Muscle of leg (tissue), 11 donors: Measurements from ENCODE around the gene DNAJC12. TPM values are rescaled to one million over a fixed set of nuclear protein-coding genes. Genes with fewer than 3 reads are reported as not detected.
"Not testable (repeated sequence)": the region's sequence is repeated elsewhere in the genome, so short reads cannot be mapped to it uniquely, and the experiment has no call there.

Experiments used
- DNase-seq: peaks from one replicate; pipeline ENCODE4 v3.0.0; 2013
- H3K27ac ChIP-seq: one replicate; pipeline ENCODE4 v1.5.1; 2013; ENCODE audit warnings: mild to moderate bottlenecking, low read length, control low read depth
- H3K27me3 ChIP-seq: one replicate; pipeline ENCODE4 v1.6.1; 2013; ENCODE audit warnings: low read length; ENCODE audit not compliant: control insufficient read depth, insufficient read depth
- H3K36me3 ChIP-seq: one replicate; pipeline ENCODE4 v1.6.1; 2013; ENCODE audit warnings: low read length; ENCODE audit not compliant: control insufficient read depth, insufficient read depth
- H3K4me1 ChIP-seq: one replicate; pipeline ENCODE4 v1.6.1; 2013; ENCODE audit warnings: low read length; ENCODE audit not compliant: control insufficient read depth, insufficient read depth
- H3K4me3 ChIP-seq: one replicate; pipeline ENCODE4 v1.5.1; 2013; ENCODE audit warnings: low read length, control low read depth
- H3K9me3 ChIP-seq: replicated peaks from 2 replicates; pipeline ENCODE4 v1.6.1; 2013; ENCODE audit warnings: low read depth, low read length; ENCODE audit not compliant: control insufficient read depth
- WGBS: methylation state at CpG from one replicate; pipeline ENCODE4 v1.1.5; 2013; ENCODE audit warnings: missing lambda C conversion rate; ENCODE audit not compliant: insufficient coverage; 5-methylcytosine and 5-hydroxymethylcytosine counted together
- polyA plus RNA-seq, 8 donors: library from polyadenylated mRNA; unstranded; fragments of 120-200 nt; gene quantifications; one replicate each; pipeline versions ENCODE4 v1.2.1 to v1.2.3, GENCODE V29; 2013; ENCODE audit warnings: inconsistent platforms in 1 of 8, low replicate concordance in 1 of 8; ENCODE audit not compliant: insufficient read length in 8 of 8, insufficient read depth in 1 of 8
- total RNA-seq: library from RNA; stranded (reverse); fragments of 120-200 nt; gene quantifications from one replicate; pipeline ENCODE4 v1.2.4, GENCODE V29; 2013

DNAJC12 gene
- total and polyA plus RNA-seq, 9 donors: 6.4 to 13.3 (median 8.5) TPM

DNA sequence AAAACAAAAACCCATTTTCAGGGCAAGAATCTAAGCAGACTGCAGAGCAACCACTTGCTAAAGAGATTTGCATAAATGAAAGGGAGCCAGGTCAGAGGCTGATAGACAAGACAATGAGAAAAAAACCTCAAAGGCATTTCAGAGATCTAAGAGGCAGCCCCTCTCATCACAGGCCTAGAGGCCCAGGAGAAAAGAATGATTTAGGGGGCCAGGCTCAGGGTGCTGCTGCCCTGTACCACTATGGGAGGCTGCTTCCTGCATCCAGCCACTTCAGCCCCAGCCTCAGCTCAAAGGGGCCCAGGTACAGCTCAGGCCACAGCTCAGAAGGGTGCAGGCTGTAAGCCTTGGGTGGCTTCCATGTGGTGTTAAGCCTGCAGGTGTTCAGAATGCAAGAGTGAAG lies 3.7 kb upstream of the DNAJC12 start:
- Histone ChIP-seq H3K27ac (no peak overlapping the region), H3K9me3 (peaks cover 6% of the 10 kb centered on the region), H3K36me3 (no peaks in the 10 kb centered on the region), H3K4me3 (no peak overlapping the region), H3K4me1 (no peaks in the 10 kb centered on the region), H3K27me3 (no peaks in the 10 kb centered on the region)
- no peak for DNase-seq

DNA sequence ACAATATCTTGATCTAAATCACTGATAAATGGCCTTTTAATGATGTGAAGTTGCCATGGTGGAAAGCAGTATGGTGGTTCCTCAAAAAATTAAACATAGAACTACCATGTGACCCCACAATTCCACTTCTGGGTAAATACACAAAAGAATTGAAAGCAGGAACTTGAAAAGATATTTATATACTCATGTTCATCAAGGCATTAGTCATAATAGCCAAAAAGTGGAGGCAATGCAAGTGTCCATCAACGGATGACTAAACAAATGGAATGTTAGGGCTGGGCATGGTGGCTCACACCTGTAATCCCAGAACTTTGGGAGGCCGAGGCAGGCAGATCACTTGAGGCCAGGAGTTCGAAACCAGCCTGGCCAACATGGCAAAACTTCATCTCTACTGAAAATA lies 2.0 kb upstream of the DNAJC12 start:
- DNase-seq: no peak
- H3K27ac ChIP-seq: no peak overlapping the region
- WGBS: 63% methylated on average over 2 of the region's 3 CpGs
- no peak overlapping the region for H3K4me3 ChIP-seq
- H3K36me3 ChIP-seq: no peaks in the 10 kb centered on the region
- no peaks in the 10 kb centered on the region for H3K27me3 ChIP-seq
- peaks cover 6% of the 10 kb centered on the region for H3K9me3 ChIP-seq
- no peaks in the 10 kb centered on the region for H3K4me1 ChIP-seq

DNA sequence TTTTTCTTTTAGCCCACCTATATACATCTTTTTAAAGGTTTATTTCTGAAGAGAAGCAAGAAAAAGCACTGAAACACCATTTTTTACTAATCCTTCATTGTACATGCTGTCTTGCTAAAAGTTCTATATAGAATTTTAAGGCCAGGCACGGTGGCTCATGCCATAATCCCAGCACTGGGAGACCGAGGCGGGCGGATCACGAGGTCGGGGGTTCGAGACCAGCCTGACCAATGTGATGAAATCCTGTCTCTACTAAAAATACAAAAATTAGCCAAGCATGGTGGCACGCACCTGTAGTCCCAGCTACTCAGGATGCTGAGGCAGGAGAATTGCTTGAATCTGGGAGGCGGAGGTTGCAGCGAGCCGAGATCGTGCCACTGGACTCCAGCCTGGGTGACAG lies 1.5 kb upstream of the DNAJC12 start:
- not testable (repeated sequence) for H3K4me1 ChIP-seq, H3K27me3 ChIP-seq, H3K4me3 ChIP-seq, H3K9me3 ChIP-seq, H3K36me3 ChIP-seq, H3K27ac ChIP-seq, DNase-seq
- WGBS: no CpG with 5 or more reads among the region's 12 CpGs

DNA sequence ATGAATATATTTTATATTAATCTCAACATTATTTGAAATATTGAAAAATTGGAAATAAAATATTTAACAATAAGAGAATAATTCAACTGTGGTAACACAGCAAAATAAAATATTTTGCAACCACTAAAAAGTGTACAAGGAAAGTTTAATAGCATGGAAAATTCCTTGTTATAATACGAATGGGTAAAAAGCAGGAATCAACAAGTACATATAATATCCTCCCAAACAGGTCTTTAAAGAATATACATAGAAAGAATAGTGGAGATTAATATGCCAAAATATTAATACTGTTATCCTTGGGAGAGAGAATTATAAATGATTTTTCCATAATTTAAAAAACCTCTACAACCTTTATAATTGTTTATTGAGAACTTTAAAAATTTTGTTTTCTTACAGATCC lies 1.0 kb downstream of the DNAJC12 start:
- Histone ChIP-seq H3K27me3 (no peaks in the 10 kb centered on the region), H3K9me3 (peaks cover 5% of the 10 kb centered on the region), H3K36me3 (no peaks in the 10 kb centered on the region), H3K27ac (no peak overlapping the region), H3K4me1 (no peaks in the 10 kb centered on the region), H3K4me3 (no peak overlapping the region)
- no peak for DNase-seq
- no CpG with 5 or more reads among the region's 1 CpG for WGBS

- Histone ChIP-seq H3K36me3 (no peaks in the 10 kb centered on the region), H3K9me3 (peaks cover under 1% of the 10 kb centered on the region), H3K27me3 (no peaks in the 10 kb centered on the region), H3K4me3 (no peak overlapping the region), H3K4me1 (no peaks in the 10 kb centered on the region), H3K27ac (no peak overlapping the region)
- no CpG with 5 or more reads among the region's 2 CpGs for WGBS
- no peak for DNase-seq
Measured at GRCh38 chr10:67836488-67836887, 1.5 kb downstream of the DNAJC12 start.

DNA sequence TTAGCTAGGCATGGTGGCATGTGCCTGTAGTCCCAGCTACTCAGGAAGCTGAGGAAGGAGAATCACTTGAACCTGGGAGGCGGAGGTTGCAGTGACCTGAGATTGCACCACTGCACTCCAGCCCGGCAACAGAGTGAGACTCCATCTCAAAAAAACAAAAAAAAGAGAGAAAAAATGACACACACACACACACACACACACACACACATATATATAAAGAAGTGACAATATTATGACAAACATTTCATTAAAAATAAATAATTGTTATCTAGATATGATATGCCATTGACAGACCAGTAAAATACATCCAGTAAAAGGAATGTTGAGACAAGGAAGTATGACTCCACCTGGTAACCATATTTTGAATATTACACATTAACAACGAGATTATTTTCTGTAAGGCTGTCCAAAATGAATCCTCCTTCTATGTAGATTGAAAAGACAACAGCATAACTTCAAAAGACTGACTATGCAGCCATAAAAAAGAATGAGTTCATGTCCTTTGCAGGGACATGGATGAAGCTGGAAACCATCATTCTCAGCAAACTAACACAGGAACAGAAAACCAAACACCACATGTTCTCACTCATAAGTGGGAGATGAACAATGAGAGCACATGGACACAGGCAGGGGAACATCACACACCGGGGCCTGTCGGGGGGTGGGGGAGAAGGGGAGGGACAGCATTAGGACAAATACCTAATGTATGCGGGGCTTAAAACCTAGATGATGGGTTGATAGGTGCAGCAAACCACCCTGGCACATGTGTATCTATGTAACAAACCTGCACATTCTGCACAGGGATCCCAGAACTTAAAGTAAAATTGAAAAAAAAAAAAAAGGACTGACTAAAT lies 2.2 kb downstream of the DNAJC12 start:
- not testable (repeated sequence) for H3K27ac ChIP-seq, H3K27me3 ChIP-seq
- no CpG with 5 or more reads among the region's 6 CpGs for WGBS

DNA sequence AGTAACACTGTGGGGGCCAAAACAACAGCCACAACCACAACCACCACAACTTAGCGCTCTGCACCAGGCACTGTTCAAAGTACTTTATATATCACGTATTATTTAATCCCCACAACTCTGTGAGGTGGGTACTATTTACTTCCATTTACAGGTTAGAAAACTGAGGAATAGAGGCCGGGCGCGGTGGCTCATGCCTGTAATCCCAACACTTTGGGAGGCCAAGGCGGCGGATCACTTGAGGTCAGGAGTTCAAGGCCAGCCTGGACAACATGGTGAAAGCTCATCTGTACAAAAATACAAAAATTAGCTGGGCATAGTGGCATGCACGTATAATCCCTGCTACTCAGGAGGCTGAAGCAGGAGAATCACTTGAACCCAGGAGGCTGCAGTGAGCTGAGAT lies 3.6 kb downstream of the DNAJC12 start:
- no peak for DNase-seq
- no peak overlapping the region for H3K27ac ChIP-seq
- WGBS: 89% methylated on average over 6 of the region's 8 CpGs
- H3K4me1 ChIP-seq: no peaks in the 10 kb centered on the region
- H3K36me3 ChIP-seq: no peaks in the 10 kb centered on the region
- H3K27me3 ChIP-seq: no peaks in the 10 kb centered on the region
- no peak overlapping the region for H3K4me3 ChIP-seq
- H3K9me3 ChIP-seq: no peaks in the 10 kb centered on the region

More for the DNA sequence above, 2.2 kb downstream of the DNAJC12 start:
- not testable (repeated sequence) for H3K4me3 ChIP-seq, H3K36me3 ChIP-seq, DNase-seq, H3K4me1 ChIP-seq, H3K9me3 ChIP-seq

- 80% methylated on average over 1 of the region's 3 CpGs for WGBS
Measured at GRCh38 chr10:67827811-67828210, 10.2 kb downstream of the DNAJC12 start.

DNA sequence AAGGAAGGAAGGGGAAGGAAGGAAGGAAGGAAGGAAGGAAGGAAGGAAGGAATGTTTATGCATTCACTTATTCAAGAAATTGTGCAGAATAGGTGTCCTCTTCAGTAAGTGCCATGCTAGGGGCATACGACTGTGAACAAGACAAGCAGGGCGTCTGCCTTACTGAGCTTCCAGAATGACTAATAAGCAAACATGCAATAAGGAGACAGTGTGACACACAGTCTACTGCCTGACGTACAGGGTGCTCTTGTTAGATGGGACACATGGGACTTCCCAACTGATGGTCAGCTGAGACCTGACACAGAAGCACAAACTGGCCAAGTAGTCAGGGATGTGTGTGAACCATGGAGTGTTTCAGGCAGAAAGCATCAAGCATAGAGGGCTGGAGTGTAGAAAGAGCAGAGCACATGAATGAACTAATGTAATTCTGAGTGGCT lies 18.2 kb downstream of the DNAJC12 start:
- no peaks in the 10 kb centered on the region for H3K27me3 ChIP-seq
- no peak overlapping the region for H3K4me3 ChIP-seq
- no peaks in the 10 kb centered on the region for H3K9me3 ChIP-seq
- 80% methylated on average over 2 of the region's 3 CpGs for WGBS
- no peaks in the 10 kb centered on the region for H3K4me1 ChIP-seq
- no peak overlapping the region for H3K27ac ChIP-seq
- no peak for DNase-seq
- H3K36me3 ChIP-seq: no peaks in the 10 kb centered on the region

More at GRCh38 chr10:67827811-67828210, 10.2 kb downstream of the DNAJC12 start:
- Histone ChIP-seq H3K9me3 (no peaks in the 10 kb centered on the region), H3K27ac (no peak overlapping the region), H3K4me3 (no peak overlapping the region), H3K27me3 (no peaks in the 10 kb centered on the region), H3K36me3 (no peaks in the 10 kb centered on the region), H3K4me1 (no peaks in the 10 kb centered on the region)
- no peak for DNase-seq

DNA sequence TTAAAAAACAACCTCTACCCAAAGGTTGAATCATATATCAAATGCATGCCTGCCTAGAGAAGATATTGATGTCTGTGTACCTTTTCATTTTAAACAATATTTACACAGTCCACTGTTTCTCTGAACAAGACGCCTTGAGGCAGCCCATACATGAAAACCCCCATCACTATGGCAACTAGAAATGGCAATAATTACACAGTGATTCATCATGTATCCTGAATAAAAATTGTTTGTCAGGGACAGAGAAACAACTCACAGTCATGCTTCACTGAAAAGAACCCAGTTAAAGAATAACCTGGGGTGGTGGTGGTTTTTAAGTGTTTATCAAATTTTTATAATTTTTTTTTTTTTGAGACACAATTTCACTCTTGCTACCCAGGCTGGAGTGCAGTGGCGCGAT lies 19.7 kb downstream of the DNAJC12 start:
- Histone ChIP-seq H3K9me3 (no peaks in the 10 kb centered on the region), H3K27me3 (no peaks in the 10 kb centered on the region), H3K27ac (no peak overlapping the region), H3K36me3 (no peaks in the 10 kb centered on the region), H3K4me1 (no peaks in the 10 kb centered on the region), H3K4me3 (no peak overlapping the region)
- no peak for DNase-seq
- WGBS: 100% methylated on average over 2 of the region's 3 CpGs
